CD4-positive, alpha-beta T cell treated with Interleukin-1 beta for 1 hour (primary cell): ENCODE data around the gene CCT7.
"Not testable (repeated sequence)": the region's sequence is repeated elsewhere in the genome, so short reads cannot be mapped to it uniquely, and the experiment has no call there.

Experiments
- DNase-seq, 2 donors: peaks; one replicate each; pipeline ENCODE4 v3.0.0-alpha.2; 2020 to 2022

Gene CCT7

GRCh38 chr2:73233932-73234832 is at the start of gene CCT7:
TSS of gene CCT7 (plus strand) at chr2:73234308. CDS start at chr2:73234379, 71 bp downstream.
- DNase-seq, result peak; percentile 91 to 92

DNA sequence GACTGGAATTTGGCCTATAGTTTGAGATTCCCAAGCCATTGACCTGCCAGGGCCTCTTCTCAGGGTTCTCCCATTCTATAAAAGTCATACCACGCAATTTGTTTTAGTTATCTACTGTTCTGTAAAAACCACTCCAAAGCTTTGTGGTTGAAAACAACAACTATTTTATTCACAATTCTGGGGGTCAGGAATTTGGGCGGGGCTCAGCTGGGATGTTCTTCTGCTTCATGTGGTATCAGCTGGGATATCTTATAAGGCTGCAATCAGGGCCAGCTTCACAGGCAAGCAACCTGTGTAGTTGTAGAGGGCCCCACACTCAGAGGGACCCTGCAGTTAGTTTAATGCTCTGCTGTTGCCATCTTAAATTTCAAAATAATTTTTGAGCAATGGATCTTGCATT is 48.1 kb upstream of the CCT7 start:
- DNase-seq, result no peak

GRCh38 chr2:73187549-73187948 is 46.6 kb upstream of the CCT7 start:
- DNase-seq, result no peak

DNA sequence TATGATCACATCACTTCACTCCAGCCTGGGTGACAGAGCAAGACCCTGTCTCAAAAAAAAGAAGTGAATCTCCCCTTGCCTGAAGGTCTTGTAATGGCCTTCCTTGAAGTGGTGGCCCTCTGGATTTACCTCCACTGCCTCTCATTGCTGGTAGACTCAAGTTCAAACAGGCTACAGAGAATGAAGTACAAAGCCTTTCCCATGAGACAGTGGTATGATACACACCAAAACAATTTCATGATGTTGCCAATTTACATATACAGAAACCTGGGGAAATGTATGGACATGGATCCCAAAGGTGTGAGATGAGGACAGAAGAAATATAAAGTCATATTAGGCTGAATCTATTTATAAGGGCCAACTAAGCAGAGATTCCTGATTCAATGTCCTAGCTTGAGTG is 36.5 kb upstream of the CCT7 start:
- no peak for DNase-seq

- not testable (repeated sequence) for DNase-seq
These were observed 33.8 kb upstream of the CCT7 start for GRCh38 chr2:73200281-73200680.

DNA sequence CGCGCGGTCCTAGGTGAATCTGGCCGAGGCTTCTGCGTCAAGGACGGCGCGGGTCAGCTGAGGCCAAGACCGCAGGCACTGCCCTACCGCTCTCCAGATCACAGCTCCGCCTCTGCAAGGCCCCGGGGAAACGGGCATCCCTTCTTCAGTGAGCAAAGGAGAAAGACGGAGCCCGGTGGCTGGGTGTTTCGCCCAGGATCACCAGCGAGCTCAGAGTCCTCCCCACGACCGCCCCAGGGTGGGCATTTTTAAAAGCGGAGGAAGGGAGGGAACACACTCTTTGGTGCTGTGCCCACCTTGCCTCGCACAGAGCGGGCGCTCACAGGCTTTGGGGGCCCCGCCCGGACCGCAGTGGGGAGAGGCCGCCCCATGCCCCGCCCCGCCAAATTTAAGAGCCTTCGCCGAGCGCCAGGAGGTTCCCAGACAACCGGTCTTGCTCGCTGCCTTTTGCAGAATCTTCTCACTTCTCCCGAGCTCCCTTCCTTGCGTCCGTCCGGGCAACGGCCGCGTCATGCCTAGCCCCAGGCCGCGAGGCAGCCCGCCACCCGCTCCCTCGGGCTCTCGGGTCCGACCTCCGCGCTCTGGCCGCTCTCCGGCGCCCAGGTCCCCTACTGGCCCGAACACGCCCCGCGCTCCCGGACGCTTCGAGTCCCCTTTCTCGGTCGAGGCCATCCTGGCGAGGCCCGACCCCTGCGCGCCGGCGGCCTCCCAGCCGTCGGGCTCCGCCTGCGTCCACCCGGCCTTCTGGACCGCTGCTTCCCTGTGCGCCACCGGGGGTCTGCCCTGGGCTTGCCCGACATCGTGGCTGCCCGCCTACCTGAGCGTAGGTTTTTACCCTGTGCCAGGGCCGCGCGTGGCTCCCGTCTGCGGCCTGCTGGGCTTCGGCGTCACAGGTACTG is 31.7 kb upstream of the CCT7 start, which contains the start of gene NOTO:
NOTO (plus strand) TSS at position 419 of the 899 bp plus-strand sequence; CDS start at position 512, 93 bp downstream.
- DNase-seq, result no peak

GRCh38 chr2:73203055-73203681 is 30.9 kb upstream of the CCT7 start:
- DNase-seq, result no peak

- no peak for DNase-seq
These were observed 28.5 kb upstream of the CCT7 start for GRCh38 chr2:73205611-73206010.

GRCh38 chr2:73208258-73208657 is 25.9 kb upstream of the CCT7 start:
- no peak for DNase-seq

GRCh38 chr2:73210019-73210418 is 24.1 kb upstream of the CCT7 start:
- DNase-seq, result no peak

GRCh38 chr2:73210696-73211095 is 23.4 kb upstream of the CCT7 start:
- DNase-seq, result no peak

GRCh38 chr2:73212098-73212447 is 22.0 kb upstream of the CCT7 start:
- DNase-seq, result no peak

DNA sequence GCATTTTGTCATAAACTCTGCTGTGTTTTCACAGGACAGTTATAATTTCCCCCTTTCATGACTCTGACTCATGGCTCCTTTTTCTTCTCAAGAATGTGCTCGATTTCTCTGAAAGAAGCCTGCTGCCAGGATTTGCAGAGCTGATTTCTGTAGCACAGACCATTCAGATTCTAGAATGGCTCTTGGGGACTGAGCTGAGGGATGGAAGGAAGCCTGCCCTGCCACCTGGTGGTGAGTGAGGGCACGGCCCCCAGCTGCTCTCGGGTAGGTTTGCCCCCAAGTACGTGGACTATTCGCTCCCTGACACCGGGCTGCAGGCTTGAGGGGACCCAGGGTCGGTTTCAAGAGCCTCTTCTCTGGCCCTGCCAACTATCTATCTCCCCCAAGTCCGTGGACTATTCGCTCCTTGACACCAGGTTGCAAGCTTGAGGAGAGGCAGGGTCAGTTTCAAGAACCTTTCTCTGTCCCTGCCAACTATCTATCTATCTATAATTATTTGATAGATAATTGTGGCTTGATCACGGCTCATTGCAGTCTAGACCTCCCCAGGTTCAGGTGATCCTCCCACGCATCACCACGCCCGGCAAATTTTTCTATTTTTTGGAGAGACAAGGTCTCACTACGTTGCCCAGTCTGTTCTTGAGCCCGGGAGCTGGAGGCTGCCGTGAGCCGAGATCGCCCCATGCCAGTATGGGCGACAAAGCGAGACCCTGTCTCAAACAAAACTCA is 21.5 kb upstream of the CCT7 start:
- DNase-seq, result peak; percentile 68 to 73

- DNase-seq, result peak; percentile 88 to 91
These were observed 19.7 kb upstream of the CCT7 start, which contains the start of gene SMYD5 for GRCh38 chr2:73214120-73215035. TSS of gene SMYD5 (plus strand) at chr2:73214245. CDS start at chr2:73214267, 22 bp downstream.

DNA sequence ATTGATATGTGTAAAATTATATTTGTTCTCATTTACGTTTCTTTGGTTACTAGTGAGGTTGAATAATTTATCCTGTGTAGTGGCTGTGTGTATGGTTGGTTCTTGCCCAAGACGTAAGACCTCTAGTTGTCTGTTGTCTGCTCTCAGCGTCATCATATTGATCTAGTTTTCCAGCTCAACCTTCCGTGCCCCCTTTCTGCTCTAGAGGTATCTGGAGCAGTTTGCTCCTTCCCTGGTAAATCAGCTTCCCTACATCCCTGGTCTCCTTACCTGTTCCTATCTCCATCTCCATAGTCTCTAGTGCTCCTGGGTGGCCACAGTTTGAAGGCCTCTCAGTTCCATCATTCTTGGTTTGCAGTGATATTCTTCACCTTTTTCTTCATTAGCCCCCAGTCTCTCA is 18.9 kb upstream of the CCT7 start:
- DNase-seq, result no peak

DNA sequence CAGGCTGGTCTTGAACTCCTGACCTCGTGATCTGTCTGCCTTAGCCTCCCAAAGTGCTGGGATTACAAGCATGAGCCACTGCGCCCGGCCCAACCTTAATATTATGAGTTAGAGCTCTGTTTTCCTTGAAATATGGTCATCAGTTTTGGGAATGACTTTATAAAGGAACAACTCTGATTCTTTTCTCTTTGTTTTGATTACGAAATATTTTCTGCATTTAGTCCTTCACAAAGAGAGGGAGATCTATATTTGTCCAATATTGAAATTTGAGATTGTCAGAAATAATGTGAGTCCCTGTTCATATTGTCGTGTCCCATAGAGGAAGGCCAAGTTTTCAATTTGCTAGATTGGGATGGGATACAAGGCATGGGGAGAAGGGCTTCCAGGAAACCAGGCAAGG is 16.9 kb upstream of the CCT7 start:
- DNase-seq, result no peak

DNA sequence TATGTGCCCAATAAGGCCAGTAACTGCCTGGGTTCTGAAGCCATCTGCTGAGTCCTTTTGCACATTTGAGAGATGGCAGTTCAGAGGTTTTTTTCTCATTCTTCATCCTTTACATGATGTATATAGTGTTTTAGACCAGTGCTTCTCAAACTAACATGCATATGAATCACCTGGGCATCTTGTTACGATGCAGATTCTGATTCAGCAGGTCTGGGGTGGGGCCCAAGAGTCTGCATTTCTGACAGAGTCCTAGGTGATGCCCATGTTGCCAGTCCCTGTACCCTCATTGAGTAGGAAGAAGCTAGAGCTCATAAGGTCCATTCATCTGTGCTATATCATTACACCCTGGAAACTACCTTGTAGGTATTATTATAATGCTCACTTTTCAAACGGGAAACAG is 16.3 kb upstream of the CCT7 start:
- DNase-seq, result no peak

DNA sequence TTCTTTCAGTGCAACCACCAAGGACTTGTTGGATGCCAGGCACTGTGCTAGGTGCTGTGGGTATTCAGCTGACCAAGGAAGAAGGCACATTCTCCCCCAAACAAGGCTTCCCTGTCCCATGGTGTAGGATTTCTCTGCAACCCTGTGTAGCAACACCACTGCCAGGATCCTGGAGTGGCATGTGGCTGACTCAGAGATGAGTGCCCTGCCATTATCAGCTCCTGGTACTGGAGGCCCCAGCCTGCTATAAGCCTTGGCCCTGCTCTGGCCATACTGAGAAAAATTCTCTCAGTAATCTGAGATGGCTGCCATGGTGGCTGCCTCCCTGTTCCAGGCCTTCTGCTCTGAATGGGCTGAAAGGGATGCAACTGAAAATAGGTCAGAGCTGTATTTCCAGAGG is 15.8 kb upstream of the CCT7 start:
- DNase-seq, result no peak

DNA sequence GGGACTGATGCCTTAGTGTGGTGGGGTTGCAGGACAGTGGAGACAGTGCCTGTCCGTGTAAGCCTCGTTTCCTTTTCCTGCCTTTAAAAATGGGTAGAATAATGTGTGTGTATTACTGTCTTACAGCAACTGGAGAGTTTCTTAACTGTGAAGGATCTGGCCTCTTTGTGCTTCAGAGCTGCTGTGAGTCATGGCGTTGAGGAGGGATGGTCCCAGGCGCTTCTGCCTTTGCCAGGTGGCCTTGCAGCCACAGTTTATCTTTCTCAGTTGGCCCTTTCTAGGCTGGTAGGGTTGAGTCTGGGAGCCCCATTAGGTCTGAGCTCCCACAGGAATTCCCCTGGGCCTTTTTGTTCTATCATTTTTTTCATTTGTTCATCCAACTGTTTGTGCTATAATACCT is 10.3 kb upstream of the CCT7 start:
- no peak for DNase-seq

- DNase-seq, result no peak
These were observed 8.4 kb upstream of the CCT7 start for GRCh38 chr2:73225513-73226360.
